ENCODE data around the gene SYPL1. TPM values are rescaled to one million over a fixed set of nuclear protein-coding genes. Genes with fewer than 3 reads are reported as not detected.

The SYPL1 gene
- polyA plus RNA-seq, 3 donors, result 151 to 159 (median 153) TPM

DNA sequence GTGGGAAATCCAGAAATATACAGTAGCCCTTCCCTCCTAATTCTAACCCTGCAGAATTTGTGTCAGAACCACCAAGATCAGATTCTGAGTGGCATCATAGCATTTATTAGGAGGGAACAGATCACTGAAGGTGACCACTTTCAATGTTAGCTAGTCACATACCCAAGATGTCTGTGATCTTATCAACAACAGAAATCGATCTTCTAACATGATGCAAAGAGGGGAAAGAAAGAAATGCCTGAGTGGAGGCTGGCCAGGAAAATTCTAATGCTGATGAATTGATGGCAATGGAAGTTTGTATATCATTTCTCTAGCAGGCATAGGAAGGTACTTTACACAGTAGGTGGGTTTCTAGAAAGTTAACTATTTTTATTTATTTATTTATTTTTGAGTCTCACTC, 10.6 kb upstream of the SYPL1 start:
- DNase-seq (ENCODE audit: low read depth in 3 of 3, low spot score in 2 of 3), result no peak

DNA sequence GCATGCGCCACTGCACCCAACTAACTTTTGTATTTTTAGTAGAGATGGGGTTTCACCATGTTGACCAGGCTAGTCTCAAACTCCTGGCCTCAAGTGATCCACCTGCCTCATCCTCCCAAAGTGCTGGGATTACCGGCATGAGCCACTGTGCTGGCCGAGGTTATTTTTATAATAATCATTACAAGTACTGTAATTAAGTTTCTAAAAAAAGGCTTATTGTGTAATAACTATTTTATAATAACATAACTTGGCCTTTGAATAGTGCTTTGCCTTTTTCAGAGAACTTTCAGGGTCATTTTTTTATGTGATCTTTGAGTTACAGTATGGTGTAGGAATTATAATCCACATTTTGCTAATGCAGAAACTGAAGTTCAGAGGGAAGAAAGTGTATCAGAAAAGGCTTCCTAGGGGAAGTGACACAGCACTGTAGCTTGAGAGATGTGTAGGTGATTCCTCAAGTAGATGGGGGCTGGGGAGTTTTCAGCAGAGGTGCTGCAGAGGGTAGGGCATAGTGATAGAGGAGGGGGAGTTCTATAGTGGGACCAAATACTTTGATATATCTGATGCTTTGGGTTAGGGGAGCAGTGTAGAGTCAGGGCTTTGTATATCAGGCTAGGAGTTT, 9.2 kb upstream of the SYPL1 start:
- DNase-seq (ENCODE audit: low read depth in 3 of 3, low spot score in 2 of 3), result no peak

DNA sequence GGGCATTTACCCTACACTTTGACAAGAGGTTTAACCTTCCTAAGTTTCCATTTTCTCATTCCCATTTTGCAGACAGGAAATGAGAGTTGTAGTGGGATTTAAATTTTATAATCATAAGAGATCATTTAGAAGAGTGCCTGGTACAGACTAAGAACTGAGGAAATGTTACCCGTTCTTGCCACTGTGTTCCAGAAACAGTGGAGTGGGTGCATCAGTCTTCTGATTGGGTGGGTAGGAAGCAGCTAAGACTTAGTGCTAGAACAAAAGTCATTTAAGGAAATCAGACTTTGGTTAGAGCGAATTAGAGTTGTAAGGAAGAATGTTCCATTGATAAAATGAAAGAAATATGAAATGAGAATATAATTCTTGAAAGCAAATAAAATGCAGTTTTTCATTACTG, 8.4 kb upstream of the SYPL1 start:
- no peak for DNase-seq (ENCODE audit: low read depth in 3 of 3, low spot score in 2 of 3)

DNA sequence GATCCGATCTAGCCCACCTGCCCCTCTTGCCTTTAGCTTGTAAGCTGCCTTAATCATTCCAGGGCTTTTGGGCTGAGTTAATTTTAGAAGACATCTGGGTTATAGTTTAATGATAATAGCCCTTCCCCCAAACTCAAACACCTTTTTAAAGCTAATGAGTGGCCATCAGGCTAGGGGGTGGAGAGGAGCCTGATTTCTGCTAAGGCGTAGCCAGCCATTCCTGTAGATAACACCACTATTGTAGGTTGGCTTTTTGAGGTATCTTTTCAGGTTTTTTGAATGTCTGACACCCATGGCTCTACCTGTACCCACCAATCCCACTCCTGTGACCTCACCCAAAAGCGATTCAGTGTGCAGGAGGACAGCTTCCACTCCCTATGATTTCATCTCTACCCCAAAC, 7.6 kb upstream of the SYPL1 start:
- no peak for DNase-seq (ENCODE audit: low read depth in 3 of 3, low spot score in 2 of 3)

DNA sequence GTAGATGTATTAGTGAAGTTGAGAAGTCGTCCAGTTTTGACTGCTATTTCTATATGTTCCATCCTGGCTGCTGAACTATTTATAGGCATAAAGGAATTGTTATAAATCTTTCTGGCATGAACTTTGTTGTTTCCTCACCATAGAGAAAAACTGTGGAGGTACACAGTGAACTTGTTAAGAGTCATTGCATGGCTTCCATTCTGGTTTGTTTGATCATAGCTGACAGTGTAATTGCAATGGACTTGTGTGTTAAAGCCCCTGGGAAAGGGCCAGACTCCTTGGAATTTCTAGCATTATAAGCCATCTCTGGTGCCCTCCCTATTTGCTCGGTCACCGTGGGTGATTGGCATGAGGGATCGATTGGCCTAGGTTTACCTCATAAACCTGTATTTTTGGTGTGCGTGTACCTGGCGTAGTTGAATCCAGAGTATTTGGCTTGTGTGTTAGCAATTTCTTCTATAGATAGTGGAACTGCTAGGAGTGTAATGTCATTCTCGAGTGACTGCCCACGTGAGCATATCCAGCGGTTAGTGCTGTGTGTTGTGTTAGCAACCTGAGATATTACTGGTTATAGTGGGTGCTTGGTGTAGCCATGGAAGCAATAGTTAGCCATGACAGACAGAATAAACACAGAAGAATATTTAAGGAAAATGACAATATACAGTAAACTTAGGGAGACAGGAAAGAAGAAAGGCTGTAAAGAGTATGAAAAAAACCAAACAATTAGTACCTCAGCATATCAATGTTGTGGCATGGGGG, 5.9 kb upstream of the SYPL1 start:
- no peak for DNase-seq (ENCODE audit: low read depth in 3 of 3, low spot score in 2 of 3)

DNA sequence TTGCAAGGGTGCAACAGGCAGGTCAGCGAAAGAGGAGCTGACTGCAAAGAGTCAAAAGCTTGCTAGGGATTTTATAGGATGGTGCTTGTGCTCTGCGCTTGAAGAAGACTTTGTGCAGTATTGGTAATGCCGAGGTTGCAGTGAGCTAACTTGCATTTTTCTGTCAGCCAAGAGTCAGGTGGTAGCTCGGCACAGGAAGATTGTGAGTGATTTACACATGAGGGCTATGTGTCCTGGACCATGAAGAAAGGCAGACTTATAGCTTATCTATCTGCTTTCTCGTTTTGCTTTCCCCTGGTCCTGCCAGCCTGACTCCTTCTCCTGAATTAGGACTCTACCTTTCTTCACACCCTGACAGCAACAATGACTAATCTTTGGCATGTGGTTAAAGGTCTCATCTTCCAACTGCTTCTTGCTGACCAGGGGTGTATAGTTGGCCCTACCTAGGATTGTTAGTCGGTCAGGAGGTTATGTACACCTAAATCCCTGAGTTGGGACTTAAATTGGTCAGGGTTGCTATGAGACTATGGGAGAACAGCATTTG, 4.1 kb upstream of the SYPL1 start:
- no peak for DNase-seq (ENCODE audit: low read depth in 3 of 3, low spot score in 2 of 3)

DNA sequence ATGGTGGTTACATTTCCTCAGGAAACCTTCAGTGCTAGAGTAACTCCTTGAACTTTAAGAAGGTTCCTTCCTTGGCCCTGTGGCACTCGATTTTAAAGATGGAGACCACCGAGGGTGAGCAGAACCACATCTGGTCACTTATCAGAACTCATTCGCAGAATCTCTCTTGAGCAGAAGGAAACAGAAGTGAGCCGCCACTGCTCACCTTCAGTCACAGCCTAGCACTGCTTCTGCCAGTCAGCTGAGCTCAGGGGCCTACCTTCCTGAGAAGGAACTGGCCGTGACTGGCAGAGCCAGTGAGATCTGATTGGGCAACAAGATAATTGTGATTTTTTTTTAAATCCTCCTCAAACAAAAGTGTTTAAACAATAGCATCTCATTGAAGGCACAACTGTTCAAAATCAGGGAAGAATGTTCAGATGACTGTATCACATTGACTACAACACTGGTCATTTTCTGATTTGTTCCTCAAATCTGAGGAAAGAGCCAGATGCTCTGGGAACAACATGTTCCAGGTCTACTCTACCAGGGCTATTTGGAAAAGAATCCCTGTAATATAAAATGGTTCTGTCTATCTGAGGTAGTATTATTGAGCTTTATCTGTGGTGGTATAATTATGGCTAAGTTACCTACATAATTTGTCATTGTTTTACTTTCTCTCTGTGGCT, 2.7 kb upstream of the SYPL1 start:
- DNase-seq (ENCODE audit: low read depth in 3 of 3, low spot score in 2 of 3), result no peak

DNA sequence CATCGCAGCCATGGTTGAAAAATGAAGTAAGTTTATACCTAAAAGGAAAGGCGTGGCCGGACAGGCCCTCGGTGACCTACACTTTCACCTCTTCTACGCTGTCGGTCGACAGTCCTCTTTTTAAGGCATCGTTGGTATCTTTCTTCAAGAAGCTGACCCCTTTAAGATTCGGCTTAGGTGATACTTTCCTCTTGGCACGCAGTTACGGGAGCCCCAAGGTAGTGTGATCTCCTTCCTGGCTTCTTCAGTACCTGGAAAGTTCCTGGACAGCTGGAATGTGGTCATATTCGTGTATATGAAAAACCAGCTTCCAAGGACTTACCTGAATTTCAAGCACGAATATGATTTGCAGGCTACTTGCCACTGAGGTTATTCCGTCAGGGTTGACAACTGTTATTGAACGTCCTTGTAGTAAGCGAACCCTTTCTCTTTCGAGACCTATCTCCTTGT, 885 bp upstream of the SYPL1 start:
- DNase-seq (ENCODE audit: low read depth in 3 of 3, low spot score in 2 of 3), result no peak

DNA sequence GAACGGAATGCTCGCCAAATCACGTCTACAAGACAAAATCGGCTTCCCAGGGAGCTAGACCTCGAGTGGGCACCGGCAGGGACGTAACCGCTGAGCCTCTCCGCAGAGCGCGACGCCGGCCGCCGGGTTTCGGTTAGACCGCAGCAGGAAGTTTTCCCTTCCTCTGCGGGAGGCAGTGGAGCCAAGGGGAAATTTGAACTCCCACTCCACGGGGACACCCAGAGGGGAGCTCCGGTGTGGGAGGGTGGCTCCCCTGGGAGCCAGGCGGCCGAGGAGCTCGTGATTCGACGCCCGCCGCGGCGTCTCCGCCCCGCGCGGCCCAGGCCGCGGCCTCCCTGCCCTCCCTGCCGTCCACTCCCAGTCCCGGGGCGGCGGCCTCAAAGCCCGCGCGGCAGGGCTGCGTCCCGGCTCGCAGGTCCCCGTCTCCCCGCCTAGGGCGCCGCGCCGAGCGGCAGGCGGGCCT, 426 bp downstream of the SYPL1 start:
- peak; percentile 33 to 51 (median 48) for DNase-seq (ENCODE audit: low read depth in 3 of 3, low spot score in 2 of 3)

DNA sequence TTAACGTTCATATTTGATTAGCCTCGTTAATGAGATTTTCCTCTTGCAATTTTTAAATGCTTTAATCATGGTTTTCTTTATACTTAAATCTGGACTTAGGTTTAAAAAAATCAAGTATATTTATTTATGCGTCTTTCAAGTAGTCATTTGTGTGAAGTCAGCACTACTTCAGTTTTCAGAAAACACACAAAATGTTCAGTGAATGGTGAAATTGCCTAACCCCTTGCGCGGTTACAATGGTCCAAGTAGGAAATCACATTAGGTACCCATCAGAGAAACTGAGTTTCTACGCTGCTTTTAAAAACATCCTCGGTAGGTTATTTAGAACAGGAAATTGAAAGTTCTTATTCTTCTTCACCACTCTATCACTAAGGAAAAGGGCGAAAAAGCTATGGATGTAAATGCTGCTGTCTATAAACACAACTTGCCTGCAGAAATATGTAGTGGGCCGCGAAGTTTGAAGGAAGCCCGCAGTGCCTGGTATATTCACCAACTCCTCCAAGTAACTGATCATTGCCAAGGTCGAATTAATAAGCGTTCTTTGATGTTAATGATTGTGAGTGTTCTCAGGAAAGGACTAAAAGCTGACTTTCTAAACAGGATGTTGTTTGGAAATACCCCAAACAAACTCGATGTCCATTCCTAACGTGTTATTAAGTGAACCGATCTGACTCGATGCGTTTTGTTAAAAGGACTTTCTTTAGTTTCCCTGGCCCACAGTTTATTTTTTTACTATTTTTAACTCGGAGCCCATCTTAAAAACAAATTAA, 1.0 kb downstream of the SYPL1 start:
- DNase-seq (ENCODE audit: low read depth in 3 of 3, low spot score in 2 of 3), result peak in 2 of 3 donors; percentile 32 to 41

DNA sequence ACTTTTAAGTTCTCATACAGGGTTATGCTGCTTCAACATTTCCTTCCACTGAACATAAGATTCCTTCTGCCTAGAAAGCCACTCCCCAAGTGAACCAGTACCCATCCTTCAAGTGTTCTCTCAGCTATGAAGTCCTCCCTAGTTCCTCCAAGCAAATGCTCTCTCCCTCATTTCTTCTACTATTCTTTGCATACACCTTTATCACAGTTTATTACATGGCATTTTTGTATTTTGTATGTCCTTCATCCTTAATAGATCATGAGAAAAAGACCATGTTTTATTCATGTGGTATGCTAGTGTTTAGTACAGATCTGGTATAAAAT, 1.9 kb downstream of the SYPL1 start:
- no peak for DNase-seq (ENCODE audit: low read depth in 3 of 3, low spot score in 2 of 3)

DNA sequence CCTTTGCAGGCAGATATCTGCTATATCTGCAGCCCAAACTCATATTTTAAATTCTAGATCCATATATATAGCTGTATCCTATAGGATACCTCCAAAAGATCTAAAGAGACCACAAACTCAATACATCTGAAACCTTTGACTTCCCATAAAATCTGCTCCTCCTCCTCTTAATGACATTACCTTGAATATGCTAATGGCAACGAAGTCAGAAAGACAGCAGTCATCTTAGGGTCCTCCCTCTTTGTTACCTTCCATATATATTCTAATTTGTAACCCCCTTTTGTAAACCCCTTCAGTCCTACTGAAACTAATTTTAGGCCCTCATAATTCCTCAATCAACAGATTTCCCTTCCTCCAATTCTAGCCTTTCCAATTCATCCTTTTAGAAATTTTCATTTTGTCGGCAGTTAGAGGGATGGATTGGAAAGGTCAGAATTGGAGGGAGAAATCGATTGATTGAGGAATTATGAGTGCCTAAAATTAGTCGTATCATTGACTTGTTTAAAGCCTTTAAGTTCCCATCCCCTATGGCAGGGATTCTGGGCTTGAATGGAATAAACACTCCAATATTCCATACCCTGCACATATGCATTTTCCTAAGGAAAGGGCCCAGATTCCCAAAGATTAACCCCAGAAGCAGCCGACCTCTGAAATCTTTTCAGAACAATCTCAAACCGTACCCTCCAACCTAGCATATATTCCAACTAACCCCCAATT, 2.4 kb downstream of the SYPL1 start:
- DNase-seq (ENCODE audit: low read depth in 3 of 3, low spot score in 2 of 3), result no peak

DNA sequence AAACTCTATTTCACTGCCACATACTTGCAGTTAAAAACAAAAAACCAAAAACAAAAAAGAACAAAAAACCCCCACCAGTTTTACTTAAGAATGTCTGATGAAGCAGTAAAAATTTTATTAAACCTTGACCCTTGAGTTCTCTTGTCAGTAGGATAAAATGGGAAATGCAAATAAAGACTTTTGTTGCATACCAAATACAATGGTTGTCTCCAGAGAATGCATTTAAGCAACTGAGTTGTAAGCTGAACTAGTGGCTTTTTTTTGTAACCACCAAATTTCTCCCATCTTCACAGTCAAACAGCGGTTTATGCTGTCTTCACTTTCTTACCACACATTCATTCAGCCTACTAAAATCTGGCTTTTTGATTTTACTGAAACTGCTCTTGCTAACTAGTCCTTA, 3.1 kb downstream of the SYPL1 start:
- DNase-seq (ENCODE audit: low read depth in 3 of 3, low spot score in 2 of 3), result no peak

DNA sequence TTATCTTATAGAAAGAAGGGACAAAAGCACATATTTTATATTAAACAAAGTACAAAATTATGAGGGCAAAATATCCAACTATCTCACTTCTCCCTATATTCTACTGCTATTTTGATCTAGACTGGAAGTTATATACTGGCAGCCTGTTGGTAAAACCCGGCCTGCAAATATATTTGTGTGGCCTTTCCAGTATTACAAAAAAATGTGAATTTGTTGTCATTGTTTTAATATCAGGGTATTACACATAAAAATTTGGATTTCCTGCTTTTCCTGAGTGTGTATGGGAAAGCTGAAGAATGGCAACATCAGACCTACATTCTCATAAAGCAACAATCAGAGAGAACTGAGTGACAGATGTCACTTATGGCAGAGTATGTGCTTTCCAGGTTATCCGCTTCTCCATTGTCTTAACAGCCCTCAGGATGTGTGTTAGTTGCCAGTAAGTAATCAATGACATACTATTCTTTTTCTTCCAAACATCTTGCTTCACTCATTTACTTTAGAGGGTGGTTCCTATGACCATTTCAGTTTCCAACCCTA, 7.3 kb downstream of the SYPL1 start:
- DNase-seq (ENCODE audit: low read depth in 3 of 3, low spot score in 2 of 3), result no peak

DNA sequence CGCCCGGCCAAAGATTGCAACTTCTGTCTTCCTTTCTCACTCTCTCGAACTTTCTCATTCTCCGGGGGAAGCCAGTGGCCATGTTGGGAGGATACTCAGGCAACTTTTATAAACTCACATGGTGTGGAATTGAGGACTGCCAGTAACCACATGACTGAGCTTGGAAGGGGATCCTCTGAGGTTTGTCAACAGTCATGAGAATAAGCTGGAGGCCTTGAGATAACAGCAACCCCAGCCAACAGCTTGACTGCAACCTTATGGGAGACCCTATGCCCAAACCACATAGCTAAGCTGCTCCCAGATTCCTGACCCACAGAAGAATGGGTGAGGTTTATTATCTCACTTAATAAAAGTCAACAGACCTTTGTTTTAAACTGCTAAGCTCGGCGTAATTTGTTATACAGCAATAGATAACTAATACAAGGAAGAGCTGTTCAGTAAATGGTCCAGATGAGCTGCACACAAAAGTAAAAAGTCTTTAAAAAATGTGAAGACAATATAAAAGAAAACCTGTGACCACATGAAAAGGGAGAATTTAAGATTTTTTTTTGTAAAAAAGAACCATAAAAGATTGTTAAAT, 9.6 kb downstream of the SYPL1 start:
- no peak for DNase-seq (ENCODE audit: low read depth in 3 of 3, low spot score in 2 of 3)

DNA sequence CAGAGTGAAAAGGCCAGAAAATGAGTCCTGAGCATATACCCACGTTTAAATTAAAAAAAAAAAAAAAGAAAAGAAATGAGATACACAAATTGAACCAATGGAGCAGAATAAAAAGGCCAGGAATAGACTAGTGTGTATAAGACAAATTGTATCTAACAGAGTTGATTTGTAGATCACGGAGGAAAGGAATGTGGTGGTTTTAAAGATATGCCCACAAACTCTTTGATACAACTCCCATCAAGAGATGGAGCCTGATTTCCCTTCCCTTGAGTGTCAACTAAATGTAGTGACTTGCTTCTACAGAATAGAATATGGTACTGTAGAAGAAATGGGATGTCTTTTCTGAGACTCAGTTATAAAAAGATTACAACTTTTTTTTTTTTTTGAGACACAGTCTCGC, 10.4 kb downstream of the SYPL1 start:
- DNase-seq (ENCODE audit: low read depth in 3 of 3, low spot score in 2 of 3), result no peak

DNA sequence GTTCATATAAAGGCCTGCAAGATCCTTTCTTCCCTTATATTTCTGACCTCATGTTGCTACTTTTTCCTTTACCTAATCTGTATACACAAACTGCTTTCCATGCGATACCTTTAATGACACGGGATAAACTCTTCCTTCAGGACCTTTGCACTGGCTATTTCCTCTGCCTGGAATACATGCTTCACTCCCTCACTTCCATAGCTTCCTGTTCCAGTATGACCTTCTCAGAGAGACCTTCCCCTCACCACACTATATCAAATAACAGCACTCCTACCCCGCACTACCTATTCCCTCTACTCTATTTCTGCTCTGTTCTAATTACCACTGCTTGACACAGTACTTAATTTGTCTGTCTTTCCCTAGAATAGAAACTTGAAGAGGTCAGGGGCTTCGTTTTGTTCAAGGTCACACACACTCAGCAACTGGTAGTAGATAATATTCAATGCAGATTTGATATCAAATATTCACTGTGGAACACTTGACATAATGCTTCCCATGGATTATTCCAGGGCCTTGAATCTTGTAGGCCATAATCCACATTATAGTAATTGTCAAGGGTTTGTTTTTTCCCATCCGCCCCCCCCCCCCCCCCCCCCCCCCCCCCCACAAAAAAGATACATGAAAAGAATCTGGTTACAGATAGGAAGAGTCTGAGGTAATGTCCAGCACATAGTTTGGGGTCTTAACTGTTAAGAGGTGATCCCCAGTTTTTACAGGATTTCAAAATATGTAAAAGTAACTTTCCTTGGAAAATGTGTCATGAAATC, 11.1 kb downstream of the SYPL1 start:
- no peak for DNase-seq (ENCODE audit: low read depth in 3 of 3, low spot score in 2 of 3)

DNA sequence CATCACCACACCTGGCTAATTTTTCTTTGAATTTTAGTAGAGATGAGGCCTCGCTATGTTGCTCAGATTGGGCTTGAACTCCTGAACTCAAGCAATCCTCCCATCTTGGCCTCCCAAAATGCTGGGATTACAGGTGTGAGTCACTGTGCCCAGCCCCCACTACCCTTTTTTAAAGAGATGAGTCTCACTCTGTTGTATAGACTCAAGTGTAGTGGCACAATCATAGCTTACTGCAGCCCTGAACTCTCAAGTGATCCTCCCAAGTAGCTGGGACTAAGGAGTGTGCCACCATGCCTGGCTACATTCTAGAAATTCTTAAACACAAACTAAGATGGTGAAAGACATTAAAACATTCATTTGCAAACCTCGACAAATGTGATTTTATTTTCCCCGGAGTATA, 12.6 kb downstream of the SYPL1 start:
- DNase-seq (ENCODE audit: low read depth in 3 of 3, low spot score in 2 of 3), result no peak

DNA sequence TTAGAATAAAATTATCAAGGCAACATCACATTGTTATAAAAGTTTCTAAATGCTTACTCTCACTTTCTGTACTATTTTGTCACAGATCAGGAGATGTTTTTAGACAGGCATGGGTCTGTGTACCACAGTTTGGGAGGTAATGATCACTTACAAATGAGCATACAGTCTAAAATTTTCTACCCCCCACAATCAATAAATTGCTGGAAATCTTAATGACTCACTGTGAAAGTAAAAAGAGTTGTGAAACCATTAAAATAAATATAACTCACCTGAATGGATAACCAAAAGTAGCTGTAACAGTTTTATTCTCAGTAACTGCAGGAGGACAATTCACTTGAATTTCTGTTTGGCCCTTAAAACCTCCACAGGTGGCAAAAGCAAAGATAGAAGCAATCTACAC, 13.2 kb downstream of the SYPL1 start:
- DNase-seq (ENCODE audit: low read depth in 3 of 3, low spot score in 2 of 3), result no peak

Measured in right renal cortex interstitium (tissue), 3 donors.